Endothelial cell of umbilical vein (primary cell): ENCODE results near the gene NELL2. TPM values are rescaled to one million over a fixed set of nuclear protein-coding genes. Genes with fewer than 3 reads are reported as not detected.

Experiments used
- BruUV-seq: library from RNA; stranded (reverse); fragments of 400-500 nt; replicated peaks from 2 replicates; lab custom pipeline; 2021; lab: Mats Ljungman, UMichigan
- CTCF ChIA-PET: fragments of 300-600, 350-600 bp; sonication (Branson Sonifier 250); formaldehyde crosslinking; loops from one replicate; lab custom pipeline; 2021; ENCODE audit warnings: antibody characterized with exemption, inconsistent platforms; lab: Charles Lee
- POLR2A ChIA-PET: fragments of 300-600, 350-600 bp; sonication (Branson Sonifier 250); formaldehyde crosslinking; loops from one replicate; lab custom pipeline; 2021; ENCODE audit warnings: antibody characterized with exemption, inconsistent platforms; lab: Charles Lee
- DNase-seq: peaks from one replicate; pipeline ENCODE4 v3.0.0-alpha.2; 2011; ENCODE audit warnings: low read depth, low spot score
- FAIRE-seq: peaks from 2 replicates; lab custom pipeline; 2011; peaks lifted over from hg19 to GRCh38; lab: Jason Lieb, UNC
- H2AFZ ChIP-seq: 2 replicates; pipeline ENCODE4 v1.6.0; 2012; ENCODE audit warnings: low read depth, low read length, control low read depth, inconsistent platforms
- H3K27ac ChIP-seq: 2 replicates; pipeline ENCODE4 v1.5.1; 2011; ENCODE audit warnings: low read depth, mild to moderate bottlenecking, control low read depth, low read length, moderate library complexity; ENCODE audit not compliant: insufficient read depth
- H3K27me3 ChIP-seq, 2 experiments: 2 replicates each; pipeline versions ENCODE4 v1.6.0 to v1.6.1; 2011; ENCODE audit warnings: low read length in 2 of 2, mixed read lengths in 1 of 2; ENCODE audit not compliant: control insufficient read depth in 2 of 2, insufficient read depth in 2 of 2
- H3K36me3 ChIP-seq, 2 experiments: 2 replicates in 1 of 2; 3 replicates in 1 of 2; pipeline ENCODE4 v1.5.1; 2011; ENCODE audit warnings: low read length in 2 of 2, mild to moderate bottlenecking in 1 of 2, moderate library complexity in 1 of 2; ENCODE audit not compliant: control insufficient read depth in 2 of 2, insufficient read depth in 2 of 2; ENCODE audit errors: extremely low read depth in 1 of 2
- H3K4me1 ChIP-seq: 3 replicates; pipeline ENCODE4 v1.5.1; 2011; ENCODE audit warnings: mild to moderate bottlenecking, low read length; ENCODE audit not compliant: control insufficient read depth, insufficient read depth; ENCODE audit errors: extremely low read depth
- H3K4me2 ChIP-seq: 2 replicates; pipeline ENCODE4 v1.6.1; 2011; ENCODE audit warnings: low read length, control low read depth, mixed read lengths; ENCODE audit not compliant: insufficient read depth
- H3K4me3 ChIP-seq, 3 experiments: fragments of 200-600 bp in 1 of 3; sonication (generic), shearing (Covaris generic) in 1 of 3; replicated peaks in 1 of 3; 2 replicates each; pipeline ENCODE4 v1.5.1; 2011 to 2016; ENCODE audit warnings: control low read depth in 3 of 3, low read length in 3 of 3, mild to moderate bottlenecking in 2 of 3, inconsistent platforms in 1 of 3, low read depth in 1 of 3, moderate library complexity in 1 of 3; ENCODE audit not compliant: insufficient read depth in 1 of 3
- H3K79me2 ChIP-seq: 2 replicates; pipeline ENCODE4 v1.6.0; 2012; ENCODE audit warnings: low read length, inconsistent platforms; ENCODE audit not compliant: control insufficient read depth, insufficient read depth
- H3K9ac ChIP-seq: replicated peaks from 2 replicates; pipeline ENCODE3; 2011; ENCODE audit warnings: low read length, control low read depth; ENCODE audit not compliant: insufficient read depth; ENCODE audit errors: extremely low read depth
- H3K9me1 ChIP-seq: replicated peaks from 3 replicates; pipeline ENCODE4 v1.6.0; 2011; ENCODE audit warnings: mild to moderate bottlenecking, low read length; ENCODE audit not compliant: control insufficient read depth, insufficient read depth; ENCODE audit errors: extremely low read depth
- H3K9me3 ChIP-seq: replicated peaks from 2 replicates; pipeline ENCODE4 v1.5.1; 2012; ENCODE audit warnings: low read length, inconsistent platforms; ENCODE audit not compliant: control insufficient read depth, insufficient read depth
- H4K20me1 ChIP-seq: replicated peaks from 2 replicates; pipeline ENCODE3; 2011; ENCODE audit warnings: mild to moderate bottlenecking, low read length; ENCODE audit not compliant: control insufficient read depth, insufficient read depth; ENCODE audit errors: extremely low read depth
- EZH2 ChIP-seq: IDR thresholded peaks from 2 replicates; pipeline ENCODE4 v1.6.1; 2012; ENCODE audit warnings: borderline replicate concordance, low read depth, mild to moderate bottlenecking, moderate library complexity, low read length, inconsistent platforms; ENCODE audit not compliant: severe bottlenecking
- FOS ChIP-seq: IDR thresholded peaks from 2 replicates; pipeline ENCODE4 v1.6.1; 2011; ENCODE audit warnings: mild to moderate bottlenecking, low read length, moderate library complexity, borderline replicate concordance; ENCODE audit not compliant: insufficient read depth
- GATA2 ChIP-seq: IDR thresholded peaks from 2 replicates; pipeline ENCODE4 v1.7.0; 2011; ENCODE audit warnings: low read depth, mild to moderate bottlenecking, moderate library complexity, mixed read lengths, low read length; ENCODE audit not compliant: insufficient read length, insufficient read depth
- JUN ChIP-seq: IDR thresholded peaks from 2 replicates; pipeline ENCODE4 v1.6.1; 2011; ENCODE audit warnings: borderline replicate concordance, low read depth; ENCODE audit not compliant: insufficient read length, insufficient read depth
- MYC ChIP-seq: IDR thresholded peaks from one replicate; pipeline ENCODE4 v1.6.1; 2011; ENCODE audit warnings: mild to moderate bottlenecking, low read depth, low read length
- POLR2A ChIP-seq: IDR thresholded peaks from 2 replicates; pipeline ENCODE4 v1.6.1; 2012; ENCODE audit warnings: low read depth, mild to moderate bottlenecking, control low read depth, low read length
- POLR2AphosphoS5 ChIP-seq: IDR thresholded peaks from 2 replicates; pipeline ENCODE4 v1.6.1; 2012; ENCODE audit warnings: low read depth, mild to moderate bottlenecking, control low read depth, low read length, moderate library complexity; ENCODE audit not compliant: insufficient read depth
- dilution Hi-C: fragments of 300-500 bp; cut with MboI; formaldehyde crosslinking; loops from one replicate; pipeline ENCODE4 v1.15.0; 2019; ENCODE audit warnings: low sequenced_read_pairs; ENCODE audit not compliant: extremely low pct_ligation_motif_present
- intact Hi-C: fragments of 100-400 bp; cut with micrococcal nuclease; formaldehyde crosslinking; loops from one replicate; pipeline ENCODE4 v1.10.0; 2022
- polyA plus RNA-seq, 4 experiments: library from polyadenylated mRNA; depleted of rRNA in 3 of 4; stranded (reverse) in 3 of 4; unstranded in 1 of 4; fragments of >200 nt; gene quantifications; 2 replicates each; pipeline versions ENCODE4 v1.2.1 to v1.2.3, GENCODE V29; 2011 to 2012; ENCODE audit warnings: missing spikeins in 1 of 4
- total RNA-seq: library from RNA; stranded (reverse); gene quantifications from 2 replicates; pipeline ENCODE4 v1.2.3, GENCODE V29; 2021
- TF ChIP-seq, protein P1 (sequence below): IDR thresholded peaks from 2 replicates; pipeline ENCODE4 v1.6.1; 2011; ENCODE audit not compliant: insufficient read depth, insufficient read length
- TF ChIP-seq, protein P2 (sequence below), 2 donors: IDR thresholded peaks; 1 replicate in 1 of 2; 2 replicates in 1 of 2; pipeline ENCODE4 v1.5.1; 2011; ENCODE audit warnings: low read length in 2 of 2, mild to moderate bottlenecking in 2 of 2, moderate library complexity in 2 of 2, control low read depth in 1 of 2, inconsistent platforms in 1 of 2, low read depth in 1 of 2; ENCODE audit not compliant: insufficient read depth in 1 of 2; ENCODE audit errors: extremely low read depth in 1 of 2

Gene NELL2
- total and polyA plus RNA-seq, 2 donors (not counting 3 experiments of a cell fraction or from before 2014, with no cell fraction given) = 0.11 to 0.49 TPM

DNA sequence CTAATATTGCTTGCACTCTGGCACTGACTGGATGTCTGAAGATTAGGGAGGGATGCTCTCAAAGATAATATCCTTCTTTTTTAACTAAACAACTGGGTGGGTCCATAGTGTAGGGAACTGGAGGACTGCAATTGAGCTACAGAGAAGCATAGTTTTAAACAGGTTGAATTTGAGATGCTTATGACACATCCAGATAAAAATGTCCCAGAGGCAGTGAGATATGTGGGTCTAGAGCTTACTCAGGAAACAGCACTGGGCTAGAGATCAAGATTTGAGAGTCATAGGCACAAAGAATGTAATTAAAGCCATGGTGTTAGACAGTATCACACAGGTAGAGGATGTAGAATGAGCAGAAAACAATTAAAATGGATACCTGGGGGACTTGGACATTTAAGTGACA, 198.4 kb downstream of the NELL2 start:
- H3K9me1 ChIP-seq = no peaks in the 10 kb centered on the region
- no peak for TF ChIP-seq FOS
- no peak for TF ChIP-seq POLR2AphosphoS5
- TF ChIP-seq, protein P1, sequence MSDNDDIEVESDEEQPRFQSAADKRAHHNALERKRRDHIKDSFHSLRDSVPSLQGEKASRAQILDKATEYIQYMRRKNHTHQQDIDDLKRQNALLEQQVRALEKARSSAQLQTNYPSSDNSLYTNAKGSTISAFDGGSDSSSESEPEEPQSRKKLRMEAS = no peak
- TF ChIP-seq JUN = no peak
- no peak for TF ChIP-seq GATA2
- TF ChIP-seq EZH2 = no peak
- TF ChIP-seq MYC = no peak
- no peak for TF ChIP-seq POLR2A
- TF ChIP-seq, protein P2, sequence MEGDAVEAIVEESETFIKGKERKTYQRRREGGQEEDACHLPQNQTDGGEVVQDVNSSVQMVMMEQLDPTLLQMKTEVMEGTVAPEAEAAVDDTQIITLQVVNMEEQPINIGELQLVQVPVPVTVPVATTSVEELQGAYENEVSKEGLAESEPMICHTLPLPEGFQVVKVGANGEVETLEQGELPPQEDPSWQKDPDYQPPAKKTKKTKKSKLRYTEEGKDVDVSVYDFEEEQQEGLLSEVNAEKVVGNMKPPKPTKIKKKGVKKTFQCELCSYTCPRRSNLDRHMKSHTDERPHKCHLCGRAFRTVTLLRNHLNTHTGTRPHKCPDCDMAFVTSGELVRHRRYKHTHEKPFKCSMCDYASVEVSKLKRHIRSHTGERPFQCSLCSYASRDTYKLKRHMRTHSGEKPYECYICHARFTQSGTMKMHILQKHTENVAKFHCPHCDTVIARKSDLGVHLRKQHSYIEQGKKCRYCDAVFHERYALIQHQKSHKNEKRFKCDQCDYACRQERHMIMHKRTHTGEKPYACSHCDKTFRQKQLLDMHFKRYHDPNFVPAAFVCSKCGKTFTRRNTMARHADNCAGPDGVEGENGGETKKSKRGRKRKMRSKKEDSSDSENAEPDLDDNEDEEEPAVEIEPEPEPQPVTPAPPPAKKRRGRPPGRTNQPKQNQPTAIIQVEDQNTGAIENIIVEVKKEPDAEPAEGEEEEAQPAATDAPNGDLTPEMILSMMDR (IDR thresholded peaks at IDR 0.05; ENCODE audit: extremely low read depth in 1 of 2, insufficient read depth in 1 of 2, low read depth in 1 of 2, low read length in 2 of 2) = no peak
- H3K9ac ChIP-seq = no peak overlapping the region
- H3K4me3 ChIP-seq = no peak overlapping the region
- CTCF ChIA-PET = no interaction called here
- H3K4me2 ChIP-seq = no peak overlapping the region
- dilution Hi-C loops = no loop called here
- FAIRE-seq (no peak), DNase-seq (no peak)
- no TSS peak for BruUV-seq
- no peaks in the 10 kb centered on the region for H3K36me3 ChIP-seq
- no peaks in the 10 kb centered on the region for H3K9me3 ChIP-seq
- no peak overlapping the region for H3K27ac ChIP-seq
- POLR2A ChIA-PET = no interaction called here
- no peaks in the 10 kb centered on the region for H3K79me2 ChIP-seq
- no peaks in the 10 kb centered on the region for H4K20me1 ChIP-seq
- no peak overlapping the region for H2AFZ ChIP-seq
- intact Hi-C loops = no loop called here
- H3K27me3 ChIP-seq = no peaks in the 10 kb centered on the region
- H3K4me1 ChIP-seq = no peaks in the 10 kb centered on the region
